MM.1S (cell line): Measurements from ENCODE around the gene SHISA7.

Experiments
- EZH2 ChIP-seq: fragments of 300-600 bp; sonication (generic); optimal IDR thresholded peaks from 2 replicates; pipeline ENCODE3; 2017; ENCODE audit warnings: low read depth, mild to moderate bottlenecking, antibody characterized with exemption, low read length, mixed read lengths
- TF ChIP-seq, protein P1 (sequence below): fragments of 300-600 bp; sonication (generic); IDR thresholded peaks from 2 replicates; pipeline ENCODE4 v1.5.1; 2016; ENCODE audit warnings: antibody characterized with exemption, low read length, mixed read lengths

DNA sequence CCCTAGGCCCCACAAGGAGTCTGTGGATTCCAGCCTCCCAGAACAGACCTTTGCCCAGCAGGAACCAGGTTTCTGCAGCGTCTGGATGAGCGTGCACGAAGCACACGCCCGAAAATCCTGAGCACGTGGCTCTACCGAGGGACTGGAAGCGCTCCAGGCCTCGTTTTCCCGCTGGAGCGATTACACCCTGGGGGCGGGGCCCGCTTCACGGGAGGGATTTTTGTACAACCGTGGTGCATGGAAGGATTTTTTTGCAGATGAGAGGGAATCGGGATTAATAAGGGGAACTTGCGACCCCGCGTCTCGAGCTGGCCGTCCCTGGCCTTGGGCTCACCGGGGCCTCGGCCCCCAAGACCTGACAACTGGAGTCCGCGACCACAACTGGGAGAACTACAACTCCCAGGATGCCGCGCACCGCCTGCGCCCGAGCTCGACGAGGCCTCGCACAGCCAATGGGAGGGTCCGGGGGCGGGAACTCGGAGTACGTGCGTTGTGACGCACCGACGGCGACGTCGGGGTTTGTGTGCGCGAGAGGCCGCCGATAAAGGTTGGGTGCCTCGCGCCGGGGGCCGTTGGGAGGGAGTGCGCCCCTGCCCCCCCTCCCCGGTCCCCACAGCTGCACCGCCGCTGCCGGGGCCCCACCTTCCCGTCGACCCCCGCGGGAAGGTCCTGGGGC lies 33.1 kb upstream of the SHISA7 start, which contains the start of gene ZNF628:
- TF ChIP-seq EZH2: no peak
- TF ChIP-seq, protein P1, sequence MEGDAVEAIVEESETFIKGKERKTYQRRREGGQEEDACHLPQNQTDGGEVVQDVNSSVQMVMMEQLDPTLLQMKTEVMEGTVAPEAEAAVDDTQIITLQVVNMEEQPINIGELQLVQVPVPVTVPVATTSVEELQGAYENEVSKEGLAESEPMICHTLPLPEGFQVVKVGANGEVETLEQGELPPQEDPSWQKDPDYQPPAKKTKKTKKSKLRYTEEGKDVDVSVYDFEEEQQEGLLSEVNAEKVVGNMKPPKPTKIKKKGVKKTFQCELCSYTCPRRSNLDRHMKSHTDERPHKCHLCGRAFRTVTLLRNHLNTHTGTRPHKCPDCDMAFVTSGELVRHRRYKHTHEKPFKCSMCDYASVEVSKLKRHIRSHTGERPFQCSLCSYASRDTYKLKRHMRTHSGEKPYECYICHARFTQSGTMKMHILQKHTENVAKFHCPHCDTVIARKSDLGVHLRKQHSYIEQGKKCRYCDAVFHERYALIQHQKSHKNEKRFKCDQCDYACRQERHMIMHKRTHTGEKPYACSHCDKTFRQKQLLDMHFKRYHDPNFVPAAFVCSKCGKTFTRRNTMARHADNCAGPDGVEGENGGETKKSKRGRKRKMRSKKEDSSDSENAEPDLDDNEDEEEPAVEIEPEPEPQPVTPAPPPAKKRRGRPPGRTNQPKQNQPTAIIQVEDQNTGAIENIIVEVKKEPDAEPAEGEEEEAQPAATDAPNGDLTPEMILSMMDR: no peak
